SIG-M5 treated with dmso at 0.1 percent for 504 hours (cell line): ENCODE measurements around the gene RHO.

Experiments used
- DNase-seq: peaks from one replicate; lab custom pipeline; 2025; ENCODE audit not compliant: unreplicated experiment; lab: John Stamatoyannopoulos, UW

The RHO gene

DNA sequence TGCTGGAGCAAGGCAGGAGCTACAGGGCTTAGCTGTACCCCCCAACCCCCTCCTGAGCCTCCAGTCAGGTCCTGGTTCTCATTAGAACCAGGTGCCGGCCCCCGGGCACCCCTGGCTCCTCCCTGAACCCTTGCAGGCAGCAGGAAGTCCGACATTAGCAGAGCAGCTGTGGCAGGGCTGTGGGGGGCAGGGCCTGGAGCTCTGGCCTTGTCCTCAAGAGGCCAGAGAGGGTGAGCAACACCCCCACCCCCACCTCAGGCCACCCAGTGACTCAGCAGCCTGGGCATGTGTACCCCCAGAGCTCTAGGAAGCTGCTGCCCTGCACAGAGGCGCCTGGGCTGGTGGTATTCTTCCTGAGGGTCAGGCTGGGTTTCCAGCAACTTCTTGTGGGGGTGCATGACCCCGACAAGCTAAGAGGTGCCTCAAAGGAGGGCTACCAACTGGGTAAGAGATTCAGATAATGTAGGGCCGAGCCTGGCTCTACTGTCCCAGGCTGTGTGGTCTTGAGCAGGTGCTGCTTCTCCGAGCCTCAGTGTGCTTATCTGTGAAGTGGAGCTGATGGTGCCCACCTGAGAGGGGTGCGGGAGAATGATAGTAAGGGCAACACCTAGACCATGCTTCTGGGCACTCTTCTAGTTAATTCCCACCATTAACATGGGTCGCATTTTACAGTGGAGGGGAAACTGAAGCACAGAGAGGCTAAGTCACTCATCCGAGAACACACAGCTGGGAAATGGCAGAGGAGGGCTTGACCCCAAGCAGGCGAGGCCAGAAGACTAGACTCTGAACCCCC, 30.5 kb downstream of the RHO start:
- no peak for DNase-seq

DNA sequence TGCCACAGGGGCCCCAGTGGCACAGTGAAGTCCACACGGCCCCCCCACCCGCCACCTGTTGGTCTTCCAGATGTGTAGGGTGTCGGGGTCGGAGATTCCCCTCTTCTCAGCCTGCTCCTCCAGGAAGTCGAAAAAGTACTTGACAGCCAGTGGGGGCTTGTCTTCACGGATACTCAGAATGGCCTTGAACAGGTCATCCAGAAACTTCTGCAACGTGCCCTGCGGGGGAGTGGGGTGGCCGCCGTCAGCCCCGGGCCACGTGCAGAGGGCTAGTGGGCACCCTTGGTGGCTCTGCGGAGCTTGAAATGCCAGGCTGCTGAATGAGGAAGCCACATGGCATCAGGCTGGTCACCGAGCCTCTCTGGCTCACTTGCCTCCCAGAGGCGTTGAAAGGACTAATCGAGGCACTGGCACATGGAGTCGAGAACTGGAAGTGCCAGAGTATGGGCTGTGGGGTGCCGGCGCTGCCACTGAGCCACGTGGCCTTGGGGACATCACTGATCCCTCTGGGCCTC, 31.2 kb downstream of the RHO start:
- no peak for DNase-seq

DNA sequence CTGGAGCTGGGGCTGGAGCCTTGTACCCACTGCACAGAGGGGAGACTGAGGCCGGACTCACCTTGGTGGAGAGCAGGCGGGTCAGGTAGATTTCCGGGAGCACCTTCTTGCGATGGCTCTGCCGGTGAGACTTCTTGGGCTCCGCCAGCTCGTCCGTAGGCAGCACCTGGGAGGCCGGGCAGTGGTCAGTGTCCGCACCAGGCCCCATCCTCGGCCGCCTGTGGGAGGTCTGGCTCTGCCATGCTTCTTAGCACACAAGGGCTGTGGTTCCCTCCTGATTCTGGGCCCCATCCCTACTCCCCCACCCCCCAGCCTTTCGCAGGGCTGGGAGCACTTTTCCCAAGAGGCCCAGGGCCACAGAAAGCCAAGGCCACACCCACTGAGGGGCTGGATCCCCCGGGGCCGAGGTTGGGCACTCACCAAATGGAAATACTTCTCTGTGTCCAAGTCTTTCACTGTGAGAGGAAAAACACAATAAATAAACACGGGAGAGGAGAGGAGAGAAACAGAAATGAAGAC, 31.9 kb downstream of the RHO start:
- no peak for DNase-seq

DNA sequence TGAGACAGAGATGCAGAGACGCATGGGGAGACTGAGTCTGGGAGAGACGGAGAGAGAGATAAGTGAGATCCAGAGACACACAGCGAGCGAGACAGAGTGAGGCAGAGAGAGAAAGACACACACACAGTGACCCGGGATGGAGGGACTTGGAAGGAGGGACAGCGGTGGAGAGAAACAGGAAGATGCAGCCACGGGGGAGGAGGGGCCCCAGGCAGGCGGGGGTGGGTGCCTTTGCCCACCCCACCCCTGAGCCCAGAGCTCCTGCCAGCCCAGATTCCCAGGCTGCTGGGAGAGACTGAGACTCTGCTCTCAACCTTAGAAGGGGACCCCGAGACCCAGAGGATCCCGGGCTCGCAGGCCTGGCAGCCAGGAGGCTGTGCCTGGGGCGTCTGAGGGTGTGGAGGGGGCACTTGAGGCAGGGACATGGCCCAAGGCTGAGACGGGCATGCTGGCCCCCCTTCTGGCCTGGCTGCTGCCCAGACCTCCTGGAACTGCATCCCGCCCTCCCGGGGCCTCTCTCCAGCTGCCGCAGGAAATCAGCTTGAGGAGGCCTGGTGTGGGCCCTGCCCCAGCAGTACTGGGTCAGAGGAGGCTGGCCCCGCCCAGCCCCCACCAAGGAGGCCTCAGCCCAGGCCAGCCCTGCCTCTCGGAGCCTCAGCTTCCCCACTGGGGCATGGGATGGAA, 32.6 kb downstream of the RHO start:
- no peak for DNase-seq

DNA sequence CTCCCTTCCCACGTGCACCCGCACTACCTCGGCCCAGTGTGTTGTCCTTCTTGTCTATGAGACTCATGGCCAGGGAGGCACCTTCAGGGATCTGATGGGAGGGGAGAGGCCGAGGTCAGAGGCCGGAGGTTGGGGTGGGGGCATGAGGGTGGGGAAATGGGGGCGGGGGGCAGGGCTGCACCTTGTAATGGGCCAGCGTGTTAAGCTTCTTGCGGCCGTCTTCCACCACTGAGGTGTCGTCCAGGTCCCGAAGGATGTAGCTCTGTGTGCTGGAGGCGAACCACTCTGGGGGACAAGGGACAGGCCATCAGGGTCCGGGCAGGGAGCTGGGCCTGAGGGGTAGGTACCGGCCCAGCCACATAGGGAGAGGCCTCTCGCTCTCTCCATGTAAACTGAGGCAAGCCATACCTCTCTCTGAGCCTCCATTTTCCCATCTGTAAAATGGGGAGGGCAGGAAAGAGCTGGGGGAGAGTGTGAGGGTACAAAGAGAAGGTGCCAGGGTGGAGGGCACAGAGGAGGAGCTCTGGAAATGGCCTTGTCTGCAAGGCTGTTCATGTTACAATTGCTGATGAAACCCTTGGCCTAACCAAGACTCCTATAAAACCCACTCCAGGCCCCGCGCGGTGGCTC, 33.3 kb downstream of the RHO start:
- no peak for DNase-seq

DNA sequence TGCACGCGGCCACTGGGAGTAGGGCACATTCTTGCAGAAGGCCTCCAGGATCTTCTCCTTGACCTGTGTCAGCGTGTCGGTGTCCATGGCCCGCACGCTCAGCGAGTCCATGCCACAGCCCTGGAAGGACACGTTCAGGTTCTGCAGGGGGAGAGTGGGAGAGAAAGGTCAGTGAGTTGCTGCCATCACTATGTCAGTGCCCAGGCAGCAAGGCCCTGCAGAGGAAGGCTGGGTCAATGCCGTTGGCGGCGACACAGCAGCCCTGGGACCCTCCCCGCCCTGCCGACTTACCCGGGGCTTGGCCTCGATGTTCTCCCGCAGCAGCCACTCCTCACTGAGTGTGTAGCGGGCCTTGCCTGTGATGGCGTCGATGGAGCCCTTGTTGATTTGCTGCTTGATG, 34.4 kb downstream of the RHO start:
- DNase-seq: no peak

DNA sequence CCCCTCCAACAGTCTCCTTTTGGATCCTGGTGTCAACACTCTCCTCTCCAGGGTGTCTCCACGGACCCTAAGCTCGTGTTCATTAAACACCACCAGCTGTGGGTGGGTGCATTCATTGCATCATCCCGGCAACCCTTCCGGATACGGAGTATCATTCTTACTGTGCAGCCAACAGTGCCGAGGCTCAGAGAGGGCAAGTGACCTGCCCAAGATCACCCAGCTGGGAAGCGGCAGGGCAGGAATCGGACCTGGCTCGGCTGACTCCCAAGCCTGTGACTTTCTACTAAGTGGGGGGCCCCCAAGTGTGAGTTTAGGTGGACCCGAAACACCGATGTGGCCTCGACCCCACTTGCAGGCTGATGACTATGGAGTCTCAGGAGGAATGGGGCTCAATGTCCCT, 34.9 kb downstream of the RHO start:
- no peak for DNase-seq

DNA sequence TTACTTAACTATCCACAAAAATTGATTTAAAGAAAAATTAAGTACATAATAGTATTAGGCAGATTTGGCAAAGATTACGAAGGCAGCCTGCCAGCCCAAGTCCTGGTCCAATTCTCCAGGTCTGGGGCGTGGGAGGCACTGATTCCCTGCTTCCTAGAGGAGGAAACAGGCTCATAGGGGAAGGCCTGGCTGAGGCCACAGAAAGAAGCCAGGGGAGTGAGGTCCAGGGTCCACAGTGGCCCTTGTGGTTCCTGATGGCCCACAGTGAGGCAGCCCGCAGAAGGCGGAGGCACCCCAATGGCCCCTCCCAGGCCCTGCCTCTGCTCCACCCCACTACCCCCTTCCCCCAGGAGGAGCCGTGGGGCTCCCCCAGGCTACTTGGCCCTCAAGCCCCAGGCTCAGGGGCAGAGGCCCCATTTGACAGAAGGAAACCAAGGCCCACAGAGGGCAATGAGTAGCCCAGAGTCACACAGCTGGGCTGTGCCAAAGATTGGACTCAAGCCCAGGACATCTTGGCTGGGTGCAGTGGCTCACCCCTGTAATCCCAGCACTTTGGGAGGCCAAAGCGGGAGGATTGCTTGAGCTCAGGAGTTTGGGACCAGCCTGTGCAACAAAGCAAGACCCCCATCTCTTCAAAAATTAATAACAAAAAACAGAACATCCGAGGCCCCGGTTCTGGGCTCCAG, 35.6 kb downstream of the RHO start:
- no peak for DNase-seq

DNA sequence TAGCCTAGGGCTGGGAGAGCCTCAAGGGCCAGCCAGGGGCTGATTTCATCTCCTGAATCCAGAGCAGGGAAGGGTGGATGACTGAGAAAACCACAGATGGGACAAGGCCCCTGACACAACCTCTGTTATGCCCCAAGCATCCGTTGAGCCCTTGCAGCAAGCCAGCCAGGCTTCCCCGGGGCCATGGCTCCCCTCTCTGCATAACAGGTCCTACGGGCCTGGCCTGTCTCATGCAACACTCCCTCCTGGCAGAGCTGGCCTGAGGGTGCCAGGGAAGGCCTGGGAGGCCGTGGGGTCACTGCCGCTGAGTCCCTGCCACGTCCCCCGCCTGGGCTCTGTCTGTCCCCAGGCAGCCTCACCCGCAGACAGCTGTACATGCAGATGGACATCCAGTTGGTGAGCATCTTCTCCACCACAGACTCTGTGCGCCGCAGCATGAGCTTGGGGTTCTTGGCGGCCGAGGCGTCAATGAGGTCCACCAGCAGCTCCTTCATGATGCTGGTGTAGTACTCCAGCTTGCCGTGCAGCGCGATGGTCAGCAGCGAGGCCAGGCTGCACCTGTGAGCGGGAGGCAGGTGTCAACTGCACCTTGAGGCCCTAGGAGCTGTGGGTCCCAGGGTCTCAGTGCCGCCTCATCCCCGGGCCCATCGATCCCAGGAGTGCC, 36.7 kb downstream of the RHO start:
- DNase-seq: no peak

DNA sequence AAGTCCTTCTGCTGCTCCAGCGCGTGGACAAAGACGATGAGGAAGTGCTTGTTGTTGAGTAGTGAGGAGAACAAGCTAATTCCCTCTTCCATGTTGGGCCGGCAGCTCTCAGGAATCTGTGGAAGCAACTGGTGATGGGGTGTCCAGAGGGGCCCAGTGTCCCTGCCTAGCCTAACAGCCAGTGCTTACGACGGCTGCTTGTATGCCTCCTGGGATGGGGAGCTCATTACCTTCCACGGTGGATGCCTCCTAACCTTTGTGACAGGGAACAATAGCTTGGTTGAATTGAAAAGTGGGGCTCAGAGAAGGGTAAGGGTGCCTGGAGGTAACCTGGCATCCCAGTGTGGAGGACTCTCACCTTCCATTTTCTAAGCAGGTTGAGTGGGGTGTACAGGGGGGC, 37.5 kb downstream of the RHO start:
- no peak for DNase-seq

DNA sequence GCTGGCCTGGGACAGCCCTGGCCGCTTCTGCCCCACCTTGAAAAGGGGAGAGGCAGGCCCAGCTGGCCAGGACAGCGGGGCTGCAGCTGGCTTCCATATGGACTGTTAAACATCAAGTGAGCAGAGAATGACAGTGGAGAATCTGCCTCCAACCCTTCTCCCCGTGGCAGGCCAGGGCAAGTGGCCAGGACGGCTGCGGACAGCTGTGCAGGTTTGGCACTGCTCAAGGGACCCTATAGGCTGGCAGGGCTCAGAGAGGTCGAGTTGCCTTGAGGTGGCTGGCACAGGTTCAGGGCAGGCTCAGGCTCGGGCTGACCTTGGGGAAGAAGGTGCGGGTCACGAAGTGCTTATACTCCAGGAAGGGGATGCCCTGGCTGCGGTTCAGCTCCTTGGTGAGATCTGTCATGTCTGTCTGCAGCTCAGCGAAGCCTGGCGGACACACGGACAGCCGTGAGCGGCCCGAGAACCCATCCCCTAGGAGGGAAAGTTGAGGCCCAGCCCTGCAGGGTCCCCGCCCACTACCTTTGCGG, 38.8 kb downstream of the RHO start:
- no peak for DNase-seq

DNA sequence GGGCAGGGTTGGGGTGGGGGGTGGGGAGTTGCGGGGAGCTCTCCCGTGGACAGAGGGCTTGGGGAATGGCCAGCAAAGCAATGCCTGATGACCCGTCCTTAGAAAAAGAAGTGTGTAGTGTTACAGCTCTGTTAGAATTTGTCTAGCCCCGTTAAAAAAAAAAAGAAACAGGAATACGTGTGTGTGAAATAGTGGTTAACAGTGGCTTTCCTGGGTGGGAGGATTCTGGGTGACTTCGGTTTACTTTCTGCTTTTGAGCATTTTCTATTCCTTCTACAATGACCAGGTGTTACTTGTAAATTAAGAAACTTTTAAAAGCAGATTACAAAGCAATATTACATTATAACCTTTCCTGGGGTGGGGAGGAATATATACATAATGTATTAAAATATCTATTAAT, 39.5 kb downstream of the RHO start:
- no peak for DNase-seq

DNA sequence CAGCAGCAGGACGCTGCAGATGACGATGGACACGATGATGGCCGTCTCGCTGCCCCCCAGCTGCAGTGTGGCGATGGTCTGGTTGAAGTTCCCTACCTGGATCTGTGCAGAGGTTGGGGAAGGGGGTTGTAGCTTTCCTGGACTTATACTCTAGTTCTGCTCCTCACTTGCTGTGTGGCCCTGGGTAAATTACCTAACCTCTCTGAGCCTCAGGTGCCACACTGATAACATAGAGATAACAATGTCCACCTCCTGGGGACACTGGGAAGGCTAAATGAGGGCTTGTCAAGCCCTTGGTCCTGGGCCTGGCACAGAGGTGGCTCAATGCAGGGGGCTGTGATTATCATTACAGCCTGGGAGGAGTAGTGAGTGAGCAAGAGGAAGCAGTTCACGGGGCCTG, 41.4 kb downstream of the RHO start:
- no peak for DNase-seq

DNA sequence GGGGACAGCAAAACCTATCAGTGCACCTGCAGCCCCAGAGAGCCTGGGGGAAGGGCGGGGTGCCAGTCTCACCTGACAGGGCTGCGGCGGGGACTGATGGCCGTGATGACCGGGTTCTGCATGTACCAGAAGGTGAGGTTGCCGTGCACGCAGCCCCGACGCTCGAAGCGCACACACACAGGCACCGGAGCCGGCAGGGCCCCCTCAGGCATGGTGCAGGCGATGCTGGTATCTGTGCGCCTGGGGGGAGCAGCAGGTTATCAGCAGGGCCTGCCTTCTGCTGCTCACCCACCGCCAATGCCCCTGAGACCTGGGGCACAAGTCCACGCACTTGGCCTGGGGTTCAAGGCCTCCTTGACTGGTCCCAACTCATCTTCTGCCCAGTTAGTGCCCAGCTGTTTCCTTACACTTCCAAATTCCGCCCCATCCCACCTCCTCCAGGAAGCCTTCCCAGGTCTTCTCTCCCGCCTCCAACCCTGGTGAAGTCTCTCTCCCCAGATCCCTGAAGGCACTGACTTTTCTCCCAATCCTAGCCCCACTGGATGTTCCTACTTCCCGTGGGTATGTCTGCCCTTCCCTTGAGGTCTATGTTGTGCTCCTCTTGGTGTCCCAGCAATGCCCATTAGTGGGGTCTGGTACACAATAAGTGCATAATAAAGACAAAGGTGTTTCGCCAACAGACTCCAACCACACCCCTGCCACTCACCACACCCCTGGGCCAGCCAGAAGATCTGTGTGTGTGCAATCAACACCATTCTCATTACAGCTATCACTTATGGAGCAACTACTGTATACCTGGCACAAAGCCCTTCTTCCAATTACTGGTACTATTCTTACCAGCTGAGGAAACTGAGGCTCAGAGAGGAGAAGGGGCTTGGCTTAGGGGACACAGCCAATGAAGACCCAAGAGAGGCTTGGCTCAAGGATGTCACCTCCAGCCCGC, 43.4 kb downstream of the RHO start:
- DNase-seq: no peak

DNA sequence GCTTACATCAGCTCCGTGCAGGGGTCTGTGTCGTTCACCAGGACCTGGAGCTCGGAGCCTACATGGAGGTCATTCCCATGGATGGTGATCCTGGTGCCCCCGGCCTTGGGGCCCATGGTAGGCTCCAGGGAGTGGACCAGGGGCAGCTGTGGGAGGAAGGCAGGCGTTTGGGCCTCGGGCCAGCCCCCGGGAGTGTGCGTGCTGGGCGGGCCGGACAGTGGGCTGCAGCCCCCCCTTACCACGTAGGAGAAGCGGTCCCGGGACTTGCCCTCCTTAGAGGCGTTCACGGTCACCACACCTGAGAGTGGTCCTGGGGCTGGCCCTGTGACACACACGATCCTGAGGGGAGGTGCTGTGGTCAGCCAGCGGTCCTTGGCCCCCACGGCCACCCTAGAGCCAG, 44.2 kb downstream of the RHO start:
- DNase-seq: no peak

DNA sequence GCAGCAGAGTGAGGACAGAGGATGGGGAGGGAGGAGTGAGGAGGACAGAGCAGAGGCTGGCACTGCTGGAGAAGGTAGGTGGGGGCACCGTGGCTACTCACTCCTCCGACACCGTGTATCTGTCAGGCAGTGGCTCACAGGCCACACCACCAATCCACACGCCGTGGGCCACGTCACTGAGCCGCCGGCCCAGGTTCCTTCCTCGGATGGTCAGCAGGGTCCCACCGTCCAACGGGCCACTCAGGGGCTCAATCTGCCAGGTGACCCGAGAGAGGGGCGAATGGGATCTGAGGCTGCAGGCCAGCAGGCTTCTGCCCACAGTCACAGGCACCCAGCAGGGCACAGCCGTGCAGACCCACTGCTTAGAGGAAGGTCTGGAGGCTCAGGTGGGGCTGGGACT, 45.1 kb downstream of the RHO start:
- DNase-seq: no peak

DNA sequence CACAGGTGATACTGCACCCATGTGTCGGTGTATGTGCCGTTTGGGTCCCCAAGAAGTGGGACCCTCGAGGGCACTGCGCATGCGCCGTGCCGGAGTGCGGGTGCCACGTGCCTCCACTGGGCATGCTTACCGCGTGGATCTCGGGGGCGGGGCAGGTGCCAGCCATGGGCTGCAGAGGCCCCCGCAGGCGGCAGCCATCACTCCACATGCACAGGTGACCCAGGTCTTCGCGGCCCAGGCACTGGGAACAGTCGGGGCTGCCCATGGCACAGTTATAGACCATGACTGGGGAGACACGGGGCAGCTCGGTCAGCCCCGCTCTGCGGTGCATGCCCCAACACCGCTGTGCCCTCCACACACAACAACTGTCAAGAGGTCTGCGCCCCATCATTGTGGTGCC, 45.8 kb downstream of the RHO start:
- no peak for DNase-seq

DNA sequence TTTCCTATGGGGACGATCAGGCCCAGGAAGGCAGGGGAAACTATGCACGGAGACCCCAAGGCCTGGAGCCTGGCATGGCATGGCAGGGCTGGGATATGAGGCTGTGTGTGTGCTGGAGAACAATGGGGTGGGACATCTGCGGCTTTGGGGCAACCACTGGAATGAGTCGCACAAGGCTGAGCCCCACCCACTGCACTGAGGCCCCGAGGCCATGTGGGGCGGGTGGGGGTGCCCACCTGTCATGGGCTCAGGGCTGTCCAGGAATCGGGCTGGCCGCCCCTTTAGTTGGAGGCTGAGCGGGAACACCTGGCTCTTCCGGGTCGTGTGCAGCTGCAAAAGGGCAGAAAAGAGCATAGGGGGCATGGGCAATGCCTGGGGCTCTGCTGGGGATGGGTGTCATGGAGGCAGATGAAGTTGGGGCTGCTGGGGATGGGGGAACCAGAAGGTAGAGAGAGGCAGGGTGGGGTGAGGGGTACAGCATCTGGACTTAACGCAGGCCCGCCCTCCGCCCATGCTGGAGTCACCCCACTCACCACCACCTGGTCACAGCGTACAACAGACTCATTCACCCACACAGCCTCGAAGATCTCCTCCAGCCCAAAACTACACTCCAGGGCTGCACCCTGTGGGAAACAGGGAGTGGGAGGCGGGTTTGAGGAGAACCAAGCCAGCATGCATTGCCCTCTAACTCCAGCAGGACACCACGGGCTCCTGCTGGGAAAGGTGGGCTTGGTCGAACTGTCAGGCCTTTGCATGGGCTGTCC, 47.0 kb downstream of the RHO start:
- DNase-seq: no peak

DNA sequence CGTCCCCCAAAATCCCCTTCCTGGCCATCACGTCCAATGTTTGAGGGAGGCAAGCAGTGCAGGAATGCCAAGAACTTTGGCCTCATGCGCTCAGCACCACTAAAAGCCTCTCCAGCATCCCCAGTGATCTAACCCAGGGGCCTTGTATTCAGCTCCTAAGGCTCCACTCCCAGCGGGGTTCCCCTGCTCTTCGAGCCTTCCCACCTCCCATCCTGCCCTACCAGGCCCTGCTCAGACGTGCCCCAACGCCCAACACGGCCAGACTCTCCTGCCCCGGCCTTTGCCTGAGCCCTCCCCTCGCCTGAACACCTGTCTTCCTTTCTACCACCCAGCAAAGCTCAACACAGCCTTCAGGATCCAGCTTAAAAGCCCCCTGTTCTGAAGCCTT, 47.6 kb downstream of the RHO start:
- DNase-seq: no peak
